SK-N-SH (cell line): ENCODE measurements around the gene DMRT1. TPM values are rescaled to one million over a fixed set of nuclear protein-coding genes. Genes with fewer than 3 reads are reported as not detected.
A peak's percentile ranks its signal among the peaks of the same experiment; 100 is the strongest.

Experiments
- CTCF ChIA-PET: fragments of 300-600, 350-600 bp; formaldehyde crosslinking; extraction: SDS; loops from one replicate; lab custom pipeline; 2021; lab: Yijun Ruan, JAX
- POLR2A ChIA-PET: fragments of 350-600 bp; sonication (Branson Sonifier 250); formaldehyde crosslinking; extraction: SDS; loops from one replicate; lab custom pipeline; 2020; ENCODE audit warnings: antibody characterized with exemption, inconsistent platforms; lab: Yijun Ruan, JAX
- DNase-seq: peaks from one replicate; pipeline ENCODE4 v3.0.0; 2012
- H2AFZ ChIP-seq: fragments of 200-600 bp; sonication (generic); 2 replicates; pipeline ENCODE4 v1.8.1; 2016; ENCODE audit warnings: antibody characterized with exemption, mild to moderate bottlenecking, low read depth
- H3F3A ChIP-seq: fragments of 200-600 bp; sonication (generic); replicated peaks from 2 replicates; pipeline ENCODE3; 2016; ENCODE audit warnings: antibody characterized with exemption, mild to moderate bottlenecking; ENCODE audit not compliant: insufficient read depth
- H3K27ac ChIP-seq, 2 experiments: fragments of 200-500 bp in 1 of 2; fragments of 200-600 bp in 1 of 2; sonication (Bioruptor generic) in 1 of 2; sonication (generic), shearing (Covaris generic) in 1 of 2; 2 replicates each; pipeline versions ENCODE4 v1.5.1 to v1.6.1; 2014 to 2016; ENCODE audit warnings: low read depth in 2 of 2, inconsistent platforms in 1 of 2, low read length in 1 of 2, mild to moderate bottlenecking in 1 of 2, mixed read lengths in 1 of 2
- H3K27me3 ChIP-seq: fragments of 200-600 bp; sonication (generic), shearing (Covaris generic); 2 replicates; pipeline ENCODE4 v1.6.1; 2016; ENCODE audit warnings: mixed run types; ENCODE audit not compliant: insufficient read depth
- H3K36me3 ChIP-seq, 2 experiments: fragments of 200-500 bp in 1 of 2; fragments of 200-600 bp in 1 of 2; sonication (Bioruptor generic) in 1 of 2; sonication (generic) in 1 of 2; replicated peaks in 1 of 2; 2 replicates each; pipeline versions ENCODE3 to v1.5.1; 2014 to 2016; ENCODE audit warnings: low read length in 1 of 2, mild to moderate bottlenecking in 1 of 2; ENCODE audit not compliant: insufficient read depth in 2 of 2, control insufficient read depth in 1 of 2
- H3K4me1 ChIP-seq, 2 experiments: fragments of 200-500 bp in 1 of 2; fragments of 200-600 bp in 1 of 2; sonication (Bioruptor generic) in 1 of 2; sonication (generic), shearing (Covaris generic) in 1 of 2; 2 replicates each; pipeline versions ENCODE4 v1.5.1 to v1.6.1; 2014 to 2016; ENCODE audit warnings: low read depth in 1 of 2, low read length in 1 of 2, mixed run types in 1 of 2; ENCODE audit not compliant: insufficient read depth in 2 of 2, control insufficient read depth in 1 of 2
- H3K4me2 ChIP-seq: fragments of 200-600 bp; sonication (generic), shearing (Covaris generic); 2 replicates; pipeline ENCODE4 v1.6.1; 2017; ENCODE audit warnings: mixed run types
- H3K4me3 ChIP-seq, 2 experiments: fragments of 200-500 bp in 1 of 2; fragments of 200-600 bp in 1 of 2; sonication (Bioruptor generic) in 1 of 2; sonication (generic), shearing (Covaris generic) in 1 of 2; 2 replicates each; pipeline versions ENCODE4 v1.5.1 to v1.8.1; 2014 to 2016; ENCODE audit warnings: low read depth in 2 of 2, inconsistent platforms in 1 of 2, low read length in 1 of 2, mild to moderate bottlenecking in 1 of 2, mixed read lengths in 1 of 2, moderate library complexity in 1 of 2
- H3K79me2 ChIP-seq: fragments of 200-600 bp; sonication (generic); 2 replicates; pipeline ENCODE4 v1.8.1; 2017; ENCODE audit warnings: mild to moderate bottlenecking; ENCODE audit not compliant: insufficient read depth
- H3K9ac ChIP-seq: fragments of 200-600 bp; sonication (generic); 2 replicates; pipeline ENCODE4 v1.6.1; 2017; ENCODE audit warnings: mixed run types
- H3K9me2 ChIP-seq: fragments of 200-600 bp; sonication (generic); 2 replicates; pipeline ENCODE4 v1.6.1; 2017; ENCODE audit warnings: mixed run types
- H3K9me3 ChIP-seq: fragments of 200-600 bp; sonication (generic); 2 replicates; pipeline ENCODE4 v1.6.1; 2017; ENCODE audit warnings: mixed run types, mild to moderate bottlenecking, moderate library complexity
- H4K20me1 ChIP-seq: fragments of 200-600 bp; sonication (generic); 2 replicates; pipeline ENCODE4 v1.6.1; 2017; ENCODE audit warnings: mild to moderate bottlenecking, mixed run types; ENCODE audit not compliant: insufficient read depth
- CHD2 ChIP-seq: fragments of 150-350 bp; IDR thresholded peaks from 2 replicates; pipeline ENCODE4 v1.6.1; 2018; ENCODE audit warnings: low read length; ENCODE audit not compliant: partially characterized antibody
- ELF1 ChIP-seq: IDR thresholded peaks from 2 replicates; pipeline ENCODE4 v1.4.0; 2012
- EZH2phosphoT487 ChIP-seq: fragments of 200-600 bp; sonication (generic); IDR thresholded peaks from 2 replicates; pipeline ENCODE4 v1.6.1; 2017; ENCODE audit warnings: low read depth, mixed run types, mild to moderate bottlenecking, antibody characterized with exemption, moderate library complexity, borderline replicate concordance
- FOXM1 ChIP-seq: IDR thresholded peaks from 2 replicates; pipeline ENCODE4 v1.4.0; 2012; ENCODE audit warnings: low read depth, mild to moderate bottlenecking
- GABPA ChIP-seq: IDR thresholded peaks from 2 replicates; pipeline ENCODE4 v1.4.0; 2012; ENCODE audit warnings: low read depth, mild to moderate bottlenecking
- MXI1 ChIP-seq: IDR thresholded peaks from 2 replicates; pipeline ENCODE4 v1.6.1; 2012; ENCODE audit warnings: mild to moderate bottlenecking, low read depth, low read length, improper control_type of control experiment
- NFIC ChIP-seq: IDR thresholded peaks from 2 replicates; pipeline ENCODE4 v1.4.0; 2012; ENCODE audit warnings: borderline replicate concordance
- RAD21 ChIP-seq: IDR thresholded peaks from 2 replicates; pipeline ENCODE4 v1.6.1; 2012; ENCODE audit warnings: mild to moderate bottlenecking, low read length
- RCOR1 ChIP-seq: fragments of 150-350 bp; IDR thresholded peaks from 2 replicates; pipeline ENCODE4 v1.6.1; 2017; ENCODE audit warnings: antibody characterized with exemption, low read length
- RXRA ChIP-seq: IDR thresholded peaks from 2 replicates; pipeline ENCODE4 v1.4.0; 2012; ENCODE audit warnings: low read depth, mild to moderate bottlenecking, borderline replicate concordance
- SIN3A ChIP-seq: IDR thresholded peaks from 2 replicates; pipeline ENCODE4 v1.6.1; 2012; ENCODE audit warnings: low read depth, mild to moderate bottlenecking, low read length, moderate library complexity, borderline replicate concordance
- SMC3 ChIP-seq: IDR thresholded peaks from 2 replicates; pipeline ENCODE4 v1.6.1; 2012; ENCODE audit warnings: low read depth, low read length, improper control_type of control experiment
- TEAD4 ChIP-seq: IDR thresholded peaks from 2 replicates; pipeline ENCODE4 v1.4.0; 2012; ENCODE audit warnings: mild to moderate bottlenecking, borderline replicate concordance; ENCODE audit not compliant: insufficient read depth
- USF1 ChIP-seq: IDR thresholded peaks from 2 replicates; pipeline ENCODE4 v1.4.0; 2012; ENCODE audit warnings: low read depth, borderline replicate concordance
- WGBS: methylation state at CpG from one replicate; pipeline ENCODE4 v1.1.6; 2017; ENCODE audit warnings: low lambda C conversion rate; 5-methylcytosine and 5-hydroxymethylcytosine counted together
- polyA plus RNA-seq, 3 experiments: library from polyadenylated mRNA; depleted of rRNA; stranded (reverse); fragments of >200 nt; gene quantifications; 2 replicates each; pipeline ENCODE4 v1.2.3, GENCODE V29; 2012
- TF ChIP-seq, protein P1 (sequence below): IDR thresholded peaks from 2 replicates; pipeline ENCODE4 v1.6.1; 2012; ENCODE audit warnings: mild to moderate bottlenecking, low read depth, low read length, moderate library complexity
- TF ChIP-seq, protein P2 (sequence below): fragments of 200-600 bp; sonication (generic); IDR thresholded peaks from 2 replicates; pipeline ENCODE4 v1.6.1; 2017; ENCODE audit warnings: antibody characterized with exemption, mild to moderate bottlenecking, moderate library complexity

Gene DMRT1
- polyA plus RNA-seq, 1 of the 3 experiments (the other 2 are of a cell fraction) = not detected

DNA sequence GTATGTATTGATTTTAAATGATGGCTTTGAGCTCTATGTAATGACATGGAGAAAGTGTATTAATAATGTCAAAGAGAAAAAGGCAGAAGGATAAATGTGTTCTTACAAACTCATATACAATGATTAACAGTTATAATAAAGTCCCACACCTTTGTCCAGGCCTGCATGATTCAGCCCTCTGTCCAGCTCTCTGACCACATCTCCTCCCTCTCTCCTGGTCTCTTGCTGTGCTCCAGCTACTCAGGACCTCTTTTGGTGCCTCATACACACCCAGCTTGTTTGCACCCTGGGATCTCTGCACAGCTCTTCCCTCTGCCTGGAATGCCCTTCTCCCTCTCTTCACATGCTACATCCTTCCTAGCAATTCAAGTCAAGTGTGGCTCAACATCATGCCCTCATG is 37.5 kb upstream of the DMRT1 start (continued):
- TF ChIP-seq CHD2 = no peak

GRCh38 chr9:805151-805550 is 36.3 kb upstream of the DMRT1 start:
- Histone ChIP-seq H2AFZ (no peak overlapping the region), H3K4me3 (no peak overlapping the region), H3F3A (no peaks in the 10 kb centered on the region), H3K9me3 (no peaks in the 10 kb centered on the region), H3K27ac (no peak overlapping the region), H3K36me3 (no peaks in the 10 kb centered on the region), H4K20me1 (no peaks in the 10 kb centered on the region), H3K27me3 (no peaks in the 10 kb centered on the region; the same call in 1 of the 2 replicates), H3K9ac (no peak overlapping the region), H3K9me2 (no peaks in the 10 kb centered on the region), H3K4me2 (no peak overlapping the region), H3K79me2 (no peaks in the 10 kb centered on the region), H3K4me1 (peaks cover 0 to 6% of the 10 kb centered on the region in 2 experiments; a peak in 1 of 4 replicates)
- 32% methylated on average over 3 of the region's 3 CpGs for WGBS
- ChIA-PET CTCF (no interaction called here), POLR2A (no interaction called here)
- no peak for TF ChIP-seq SMC3
- no peak for TF ChIP-seq TEAD4
- TF ChIP-seq NFIC = no peak
- TF ChIP-seq MXI1 = no peak
- no peak for TF ChIP-seq SIN3A
- no peak for TF ChIP-seq RXRA
- TF ChIP-seq, protein P1, sequence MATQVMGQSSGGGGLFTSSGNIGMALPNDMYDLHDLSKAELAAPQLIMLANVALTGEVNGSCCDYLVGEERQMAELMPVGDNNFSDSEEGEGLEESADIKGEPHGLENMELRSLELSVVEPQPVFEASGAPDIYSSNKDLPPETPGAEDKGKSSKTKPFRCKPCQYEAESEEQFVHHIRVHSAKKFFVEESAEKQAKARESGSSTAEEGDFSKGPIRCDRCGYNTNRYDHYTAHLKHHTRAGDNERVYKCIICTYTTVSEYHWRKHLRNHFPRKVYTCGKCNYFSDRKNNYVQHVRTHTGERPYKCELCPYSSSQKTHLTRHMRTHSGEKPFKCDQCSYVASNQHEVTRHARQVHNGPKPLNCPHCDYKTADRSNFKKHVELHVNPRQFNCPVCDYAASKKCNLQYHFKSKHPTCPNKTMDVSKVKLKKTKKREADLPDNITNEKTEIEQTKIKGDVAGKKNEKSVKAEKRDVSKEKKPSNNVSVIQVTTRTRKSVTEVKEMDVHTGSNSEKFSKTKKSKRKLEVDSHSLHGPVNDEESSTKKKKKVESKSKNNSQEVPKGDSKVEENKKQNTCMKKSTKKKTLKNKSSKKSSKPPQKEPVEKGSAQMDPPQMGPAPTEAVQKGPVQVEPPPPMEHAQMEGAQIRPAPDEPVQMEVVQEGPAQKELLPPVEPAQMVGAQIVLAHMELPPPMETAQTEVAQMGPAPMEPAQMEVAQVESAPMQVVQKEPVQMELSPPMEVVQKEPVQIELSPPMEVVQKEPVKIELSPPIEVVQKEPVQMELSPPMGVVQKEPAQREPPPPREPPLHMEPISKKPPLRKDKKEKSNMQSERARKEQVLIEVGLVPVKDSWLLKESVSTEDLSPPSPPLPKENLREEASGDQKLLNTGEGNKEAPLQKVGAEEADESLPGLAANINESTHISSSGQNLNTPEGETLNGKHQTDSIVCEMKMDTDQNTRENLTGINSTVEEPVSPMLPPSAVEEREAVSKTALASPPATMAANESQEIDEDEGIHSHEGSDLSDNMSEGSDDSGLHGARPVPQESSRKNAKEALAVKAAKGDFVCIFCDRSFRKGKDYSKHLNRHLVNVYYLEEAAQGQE = no peak
- TF ChIP-seq USF1 = no peak
- no peak for DNase-seq

DNA sequence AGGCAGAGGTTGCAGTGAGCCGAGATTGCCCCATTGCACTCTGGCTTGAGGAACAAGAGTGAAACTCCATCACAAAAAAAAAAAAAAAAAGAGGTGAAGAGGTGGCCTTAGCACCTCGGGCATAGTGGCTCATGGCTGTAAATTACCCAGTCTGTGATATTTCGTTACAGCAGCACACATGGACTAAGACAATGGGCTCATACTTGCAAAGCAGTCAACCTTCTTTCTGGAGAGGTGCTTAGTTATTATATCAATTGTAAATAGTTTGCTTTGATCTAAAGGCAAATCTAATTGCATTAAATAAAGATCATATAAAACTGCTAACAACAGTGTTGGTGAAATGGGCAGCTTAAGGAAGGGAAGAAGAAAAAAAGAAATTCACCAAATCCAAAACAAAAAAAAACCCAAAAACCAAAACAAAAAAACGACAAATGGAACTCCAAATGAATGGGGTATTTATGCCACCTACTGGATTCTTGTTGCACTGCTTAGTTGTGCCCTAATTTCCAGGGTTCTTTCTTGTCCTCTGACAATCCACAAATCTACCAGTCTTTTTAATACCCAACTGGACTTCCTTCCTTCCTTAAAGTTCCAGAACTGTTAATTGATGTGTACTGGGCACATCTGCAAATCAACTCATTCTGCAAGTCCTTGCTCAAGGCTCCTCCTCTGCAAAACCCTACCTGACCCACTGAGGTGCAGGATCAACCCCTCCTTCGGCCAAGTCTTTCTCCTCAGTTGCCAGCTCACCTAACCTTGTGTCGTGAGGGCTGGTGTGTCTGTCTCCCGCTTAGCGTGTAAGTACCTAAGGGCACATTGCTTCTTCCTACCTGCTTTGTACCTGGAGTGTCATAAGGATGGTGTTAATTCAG is 35.0 kb upstream of the DMRT1 start:
- Histone ChIP-seq H3K4me3 (no peak overlapping the region), H3K27me3 (no peaks in the 10 kb centered on the region; the same call in 1 of the 2 replicates), H3K4me2 (no peak overlapping the region), H3K79me2 (no peaks in the 10 kb centered on the region), H3K9ac (no peak overlapping the region), H3K4me1 (no peaks in the 10 kb centered on the region), H2AFZ (no peak overlapping the region), H3F3A (no peaks in the 10 kb centered on the region), H3K9me2 (no peaks in the 10 kb centered on the region), H3K27ac (no peak overlapping the region), H3K9me3 (no peaks in the 10 kb centered on the region), H3K36me3 (no peaks in the 10 kb centered on the region), H4K20me1 (no peaks in the 10 kb centered on the region)
- WGBS = 0% methylated on average over 8 of the region's 8 CpGs
- ChIA-PET POLR2A (no interaction called here), CTCF (interaction anchor here (0.6 to 0.7 kb wide), 2 partner anchors 156 to 1460 kb away, joined by 3 read pairs; no protein-coding TSS in a partner anchor)
- peak; percentile 33 for DNase-seq
- no peak for TF ChIP-seq GABPA
- no peak for TF ChIP-seq USF1
- no peak for TF ChIP-seq FOXM1
- TF ChIP-seq RCOR1 = no peak
- TF ChIP-seq EZH2phosphoT487 = no peak
- TF ChIP-seq ELF1 = no peak
- TF ChIP-seq RAD21 = peak; percentile 67
- TF ChIP-seq, protein P2, sequence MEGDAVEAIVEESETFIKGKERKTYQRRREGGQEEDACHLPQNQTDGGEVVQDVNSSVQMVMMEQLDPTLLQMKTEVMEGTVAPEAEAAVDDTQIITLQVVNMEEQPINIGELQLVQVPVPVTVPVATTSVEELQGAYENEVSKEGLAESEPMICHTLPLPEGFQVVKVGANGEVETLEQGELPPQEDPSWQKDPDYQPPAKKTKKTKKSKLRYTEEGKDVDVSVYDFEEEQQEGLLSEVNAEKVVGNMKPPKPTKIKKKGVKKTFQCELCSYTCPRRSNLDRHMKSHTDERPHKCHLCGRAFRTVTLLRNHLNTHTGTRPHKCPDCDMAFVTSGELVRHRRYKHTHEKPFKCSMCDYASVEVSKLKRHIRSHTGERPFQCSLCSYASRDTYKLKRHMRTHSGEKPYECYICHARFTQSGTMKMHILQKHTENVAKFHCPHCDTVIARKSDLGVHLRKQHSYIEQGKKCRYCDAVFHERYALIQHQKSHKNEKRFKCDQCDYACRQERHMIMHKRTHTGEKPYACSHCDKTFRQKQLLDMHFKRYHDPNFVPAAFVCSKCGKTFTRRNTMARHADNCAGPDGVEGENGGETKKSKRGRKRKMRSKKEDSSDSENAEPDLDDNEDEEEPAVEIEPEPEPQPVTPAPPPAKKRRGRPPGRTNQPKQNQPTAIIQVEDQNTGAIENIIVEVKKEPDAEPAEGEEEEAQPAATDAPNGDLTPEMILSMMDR = peak; percentile 79
